Liver (tissue), 9 donors: Measurements from ENCODE around the gene TMEM14A. TPM values are rescaled to one million over a fixed set of nuclear protein-coding genes. Genes with fewer than 3 reads are reported as not detected.

ENCODE experiments used
- DNase-seq: peaks from one replicate; pipeline ENCODE4 v3.0.0-alpha.2; 2017; ENCODE audit warnings: low spot score
- H3K27ac ChIP-seq, 2 donors: one replicate each; pipeline ENCODE4 v1.7.0; 2013; ENCODE audit warnings: inconsistent platforms in 2 of 2, low read length in 2 of 2, control low read depth in 1 of 2, low read depth in 1 of 2, mild to moderate bottlenecking in 1 of 2
- H3K27me3 ChIP-seq, 4 donors: one replicate each; pipeline versions ENCODE4 v1.6.1 to v1.7.0; 2013; ENCODE audit warnings: low read length in 3 of 4, inconsistent platforms in 1 of 4, mild to moderate bottlenecking in 1 of 4, moderate library complexity in 1 of 4; ENCODE audit not compliant: control insufficient read depth in 4 of 4, insufficient read depth in 4 of 4
- H3K36me3 ChIP-seq, 4 donors: one replicate each; pipeline versions ENCODE4 v1.6.1 to v1.7.0; 2013; ENCODE audit warnings: low read length in 3 of 4, mild to moderate bottlenecking in 3 of 4, low read depth in 1 of 4, moderate library complexity in 1 of 4; ENCODE audit not compliant: control insufficient read depth in 4 of 4, insufficient read depth in 3 of 4
- H3K4me1 ChIP-seq, 4 donors: one replicate each; pipeline versions ENCODE4 v1.6.1 to v1.7.0; 2013; ENCODE audit warnings: low read length in 3 of 4, mild to moderate bottlenecking in 3 of 4, moderate library complexity in 1 of 4; ENCODE audit not compliant: control insufficient read depth in 4 of 4, insufficient read depth in 4 of 4
- H3K4me3 ChIP-seq, 3 donors: one replicate each; pipeline versions ENCODE4 v1.6.1 to v1.7.0; 2013; ENCODE audit warnings: low read length in 3 of 3, control low read depth in 1 of 3, low read depth in 1 of 3, mild to moderate bottlenecking in 1 of 3
- H3K9ac ChIP-seq, 2 donors: one replicate each; pipeline ENCODE4 v1.7.0; 2013; ENCODE audit warnings: low read length in 2 of 2, mild to moderate bottlenecking in 2 of 2, moderate library complexity in 2 of 2, control low read depth in 1 of 2, low read depth in 1 of 2
- H3K9me3 ChIP-seq, 4 donors: one replicate each; pipeline versions ENCODE4 v1.6.1 to v1.7.0; 2013; ENCODE audit warnings: low read length in 3 of 4; ENCODE audit not compliant: control insufficient read depth in 4 of 4
- ATF3 ChIP-seq: IDR thresholded peaks from 2 replicates; pipeline ENCODE4 v1.6.1; 2016; ENCODE audit warnings: antibody characterized with exemption
- CTCF ChIP-seq: fragments of 150-350 bp; IDR thresholded peaks from 2 replicates; pipeline ENCODE4 v1.5.1; 2017; ENCODE audit warnings: improper control_type of control experiment, low read depth, low read length; ENCODE audit not compliant: missing input control
- EGR1 ChIP-seq, 2 donors: IDR thresholded peaks; 2 replicates each; pipeline ENCODE4 v1.6.1; 2016 to 2018; ENCODE audit warnings: antibody characterized with exemption in 2 of 2, low read depth in 2 of 2
- FOXA1 ChIP-seq: IDR thresholded peaks from 2 replicates; pipeline ENCODE4 v1.6.1; 2016; ENCODE audit warnings: antibody characterized with exemption
- FOXA2 ChIP-seq: IDR thresholded peaks from 2 replicates; pipeline ENCODE4 v1.6.1; 2016; ENCODE audit warnings: antibody characterized with exemption
- GABPA ChIP-seq, 2 donors: IDR thresholded peaks in 1 of 2; conservative IDR thresholded peaks in 1 of 2; 2 replicates each; pipeline ENCODE4 v1.6.1; 2016; ENCODE audit warnings: antibody characterized with exemption in 2 of 2, mild to moderate bottlenecking in 1 of 2, moderate library complexity in 1 of 2
- HNF4A ChIP-seq, 2 donors: conservative IDR thresholded peaks; 2 replicates each; pipeline ENCODE4 v1.6.1; 2016; ENCODE audit warnings: antibody characterized with exemption in 2 of 2, mild to moderate bottlenecking in 2 of 2
- HNF4G ChIP-seq: IDR thresholded peaks from 2 replicates; pipeline ENCODE4 v1.6.1; 2016; ENCODE audit warnings: antibody characterized with exemption
- JUND ChIP-seq, 2 donors: IDR thresholded peaks; 2 replicates each; pipeline ENCODE4 v1.6.1; 2016; ENCODE audit warnings: antibody characterized with exemption in 2 of 2
- MAX ChIP-seq: IDR thresholded peaks from 2 replicates; pipeline ENCODE4 v1.6.1; 2016; ENCODE audit warnings: antibody characterized with exemption
- NR2F2 ChIP-seq: IDR thresholded peaks from 2 replicates; pipeline ENCODE4 v1.6.1; 2016; ENCODE audit warnings: antibody characterized with exemption
- RAD21 ChIP-seq, 2 donors: IDR thresholded peaks; 2 replicates each; pipeline ENCODE4 v1.6.1; 2016; ENCODE audit warnings: antibody characterized with exemption in 2 of 2, mild to moderate bottlenecking in 2 of 2
- REST ChIP-seq: IDR thresholded peaks from 2 replicates; pipeline ENCODE4 v1.6.1; 2016; ENCODE audit warnings: antibody characterized with exemption, mild to moderate bottlenecking
- RXRA ChIP-seq, 2 donors: IDR thresholded peaks; 2 replicates each; pipeline ENCODE4 v1.6.1; 2017 to 2018; ENCODE audit warnings: antibody characterized with exemption in 2 of 2, mild to moderate bottlenecking in 1 of 2
- SP1 ChIP-seq: IDR thresholded peaks from 2 replicates; pipeline ENCODE4 v1.6.1; 2018; ENCODE audit warnings: antibody characterized with exemption, mild to moderate bottlenecking
- TAF1 ChIP-seq: conservative IDR thresholded peaks from 2 replicates; pipeline ENCODE4 v1.6.1; 2016; ENCODE audit warnings: antibody characterized with exemption, mild to moderate bottlenecking
- YY1 ChIP-seq: IDR thresholded peaks from 2 replicates; pipeline ENCODE4 v1.6.1; 2016; ENCODE audit warnings: antibody characterized with exemption, mild to moderate bottlenecking
- ZBTB33 ChIP-seq: IDR thresholded peaks from 2 replicates; pipeline ENCODE4 v1.6.1; 2016; ENCODE audit warnings: antibody characterized with exemption
- WGBS: extraction: QIAGEN DNeasy Blood & Tissue Kit; methylation state at CpG from one replicate; pipeline ENCODE4 v1.1.7; 2013; 5-methylcytosine and 5-hydroxymethylcytosine counted together
- polyA plus RNA-seq, 2 donors: library from polyadenylated mRNA; stranded (reverse) in 1 of 2; unstranded in 1 of 2; fragments of 200-250 nt in 1 of 2; fragments of >200 nt in 1 of 2; fragmentation: Nextera tagmentation in 1 of 2; extraction: Ambion mirVana in 1 of 2; gene quantifications; one replicate each; pipeline versions ENCODE4 v1.2.1 to v1.2.3, GENCODE V29; 2013 to 2015
- total RNA-seq, 2 donors: library from RNA; depleted of rRNA; stranded (reverse); fragments of >200 nt; gene quantifications; one replicate each; pipeline ENCODE4 v1.2.3, GENCODE V29; 2014
- donor health status: healthy.
- donor health status: healthy.
- donor health status: healthy.
- donor health status: healthy.
- donor health status: healthy.

The TMEM14A gene
- total and polyA plus RNA-seq, 4 donors: 15.6 to 63.6 (median 22.9) TPM

GRCh38 chr6:52725535-52726192 is 54.8 kb downstream of the TMEM14A start:
- no peaks in the 10 kb centered on the region for H3K9me3 ChIP-seq

More at GRCh38 chr6:52725535-52726192, 54.8 kb downstream of the TMEM14A start:
- TF ChIP-seq CTCF (no peak), GABPA (IDR thresholded peaks at IDR 0.05 in 1 of 2, conservative IDR thresholded peaks at IDR 0.05 in 1 of 2) (no peak), ZBTB33 (peak; percentile 88), HNF4A (conservative IDR thresholded peaks at IDR 0.05) (peak; percentile 98 to 99), FOXA1 (peak; percentile 98), JUND (IDR thresholded peaks at IDR 0.05) (peak; percentile 90 to 97), MAX (peak; percentile 83), NR2F2 (peak; percentile 40), HNF4G (peak; percentile 96), SP1 (peak; percentile 97), YY1 (peak; percentile 75), RAD21 (IDR thresholded peaks at IDR 0.05) (peak; percentile 54 to 74), REST (peak; percentile 81), FOXA2 (peak; percentile 99), TAF1 (no peak), ATF3 (peak; percentile 82), RXRA (IDR thresholded peaks at IDR 0.05) (peak; percentile 90 to 93), EGR1 (IDR thresholded peaks at IDR 0.05; ENCODE audit: low read depth in 2 of 2) (peak in 1 of 2 donors; percentile 36)
- Histone ChIP-seq H3K9ac (no peak overlapping the region), H3K27me3 (no peaks in the 10 kb centered on the region), H3K36me3 (no peaks in the 10 kb centered on the region), H3K4me3 (no peak overlapping the region), H3K4me1 (peaks cover 23 to 61% (median 52%) of the 10 kb centered on the region in 4 donors), H3K27ac (peak overlapping the region; percentile 71 to 79)
- 27% methylated on average over 2 of the region's 2 CpGs for WGBS
- no peak for DNase-seq
